H1 (cell line): Measurements from ENCODE around the gene EXOC1L.

ENCODE experiments used
- ATF3 ChIP-seq: IDR thresholded peaks from 2 replicates; pipeline ENCODE4 v1.6.1; 2011; ENCODE audit warnings: low read depth, mild to moderate bottlenecking, low read length; ENCODE audit not compliant: insufficient read depth
- CEBPB ChIP-seq: IDR thresholded peaks from 2 replicates; pipeline ENCODE4 v1.6.1; 2012; ENCODE audit warnings: low read depth, low read length
- CHD7 ChIP-seq: fragments of 300-600 bp; sonication (generic); IDR thresholded peaks from 2 replicates; pipeline ENCODE4 v1.7.1; 2012; ENCODE audit warnings: low read length, moderate library complexity, mild to moderate bottlenecking, inconsistent platforms; ENCODE audit not compliant: insufficient replicate concordance
- EP300 ChIP-seq, 2 experiments: IDR thresholded peaks; 1 replicate in 1 of 2; 2 replicates in 1 of 2; pipeline ENCODE4 v1.6.1; 2011 to 2012; ENCODE audit warnings: low read depth in 2 of 2, low read length in 2 of 2, mild to moderate bottlenecking in 2 of 2, borderline replicate concordance in 1 of 2, inconsistent platforms in 1 of 2, moderate library complexity in 1 of 2
- GTF2F1 ChIP-seq: IDR thresholded peaks from 2 replicates; pipeline ENCODE4 v1.6.1; 2012; ENCODE audit warnings: low read depth, low read length, improper control_type of control experiment, borderline replicate concordance
- JUND ChIP-seq: IDR thresholded peaks from 2 replicates; pipeline ENCODE4 v1.6.1; 2011; ENCODE audit warnings: mild to moderate bottlenecking, improper control_type of control experiment, low read length
- POLR2AphosphoS5 ChIP-seq: IDR thresholded peaks from 2 replicates; pipeline ENCODE4 v1.6.1; 2011; ENCODE audit warnings: low read depth, low read length
- TF ChIP-seq, protein P1 (sequence below): IDR thresholded peaks from 2 replicates; pipeline ENCODE4 v1.6.1; 2012; ENCODE audit warnings: inconsistent platforms
- TF ChIP-seq, protein P2 (sequence below), 3 experiments: IDR thresholded peaks; 1 replicate in 2 of 3; 2 replicates in 1 of 3; pipeline versions ENCODE4 v1.5.1 to v1.6.1; 2011; ENCODE audit warnings: low read length in 3 of 3, mild to moderate bottlenecking in 3 of 3, inconsistent platforms in 2 of 3, low read depth in 1 of 3, moderate library complexity in 1 of 3; ENCODE audit not compliant: insufficient read depth in 1 of 3; ENCODE audit errors: control extremely low read depth in 1 of 3

GRCh38 chr4:55871299-55871800, 51.8 kb downstream of the EXOC1L start:
- TF ChIP-seq, protein P1, sequence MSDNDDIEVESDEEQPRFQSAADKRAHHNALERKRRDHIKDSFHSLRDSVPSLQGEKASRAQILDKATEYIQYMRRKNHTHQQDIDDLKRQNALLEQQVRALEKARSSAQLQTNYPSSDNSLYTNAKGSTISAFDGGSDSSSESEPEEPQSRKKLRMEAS: no peak
- TF ChIP-seq EP300 (IDR thresholded peaks at IDR 0.05; ENCODE audit: borderline replicate concordance in 1 of 2, low read depth in 2 of 2, low read length in 2 of 2) (no peak), GTF2F1 (no peak), CHD7 (no peak), CEBPB (no peak), ATF3 (no peak), POLR2AphosphoS5 (no peak), JUND (no peak)
- TF ChIP-seq, protein P2, sequence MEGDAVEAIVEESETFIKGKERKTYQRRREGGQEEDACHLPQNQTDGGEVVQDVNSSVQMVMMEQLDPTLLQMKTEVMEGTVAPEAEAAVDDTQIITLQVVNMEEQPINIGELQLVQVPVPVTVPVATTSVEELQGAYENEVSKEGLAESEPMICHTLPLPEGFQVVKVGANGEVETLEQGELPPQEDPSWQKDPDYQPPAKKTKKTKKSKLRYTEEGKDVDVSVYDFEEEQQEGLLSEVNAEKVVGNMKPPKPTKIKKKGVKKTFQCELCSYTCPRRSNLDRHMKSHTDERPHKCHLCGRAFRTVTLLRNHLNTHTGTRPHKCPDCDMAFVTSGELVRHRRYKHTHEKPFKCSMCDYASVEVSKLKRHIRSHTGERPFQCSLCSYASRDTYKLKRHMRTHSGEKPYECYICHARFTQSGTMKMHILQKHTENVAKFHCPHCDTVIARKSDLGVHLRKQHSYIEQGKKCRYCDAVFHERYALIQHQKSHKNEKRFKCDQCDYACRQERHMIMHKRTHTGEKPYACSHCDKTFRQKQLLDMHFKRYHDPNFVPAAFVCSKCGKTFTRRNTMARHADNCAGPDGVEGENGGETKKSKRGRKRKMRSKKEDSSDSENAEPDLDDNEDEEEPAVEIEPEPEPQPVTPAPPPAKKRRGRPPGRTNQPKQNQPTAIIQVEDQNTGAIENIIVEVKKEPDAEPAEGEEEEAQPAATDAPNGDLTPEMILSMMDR (IDR thresholded peaks at IDR 0.05; ENCODE audit: control extremely low read depth in 1 of 3, insufficient read depth in 1 of 3, low read depth in 1 of 3, low read length in 3 of 3): no peak
